Globus pallidus (tissue), 1 donor: ENCODE measurements around the gene KIF16B.
"Not testable (repeated sequence)": the region's sequence is repeated elsewhere in the genome, so short reads cannot be mapped to it uniquely, and the experiment has no call there.

Experiments
- DNase-seq: peaks from one replicate; pipeline ENCODE4 v3.0.0-alpha.2; 2015; ENCODE audit warnings: low spot score

Gene KIF16B

GRCh38 chr20:16477632-16478031 lies 95.6 kb downstream of the KIF16B start:
- no peak for DNase-seq

GRCh38 chr20:16476032-16476431 lies 97.2 kb downstream of the KIF16B start:
- DNase-seq: peak; percentile 68

DNA sequence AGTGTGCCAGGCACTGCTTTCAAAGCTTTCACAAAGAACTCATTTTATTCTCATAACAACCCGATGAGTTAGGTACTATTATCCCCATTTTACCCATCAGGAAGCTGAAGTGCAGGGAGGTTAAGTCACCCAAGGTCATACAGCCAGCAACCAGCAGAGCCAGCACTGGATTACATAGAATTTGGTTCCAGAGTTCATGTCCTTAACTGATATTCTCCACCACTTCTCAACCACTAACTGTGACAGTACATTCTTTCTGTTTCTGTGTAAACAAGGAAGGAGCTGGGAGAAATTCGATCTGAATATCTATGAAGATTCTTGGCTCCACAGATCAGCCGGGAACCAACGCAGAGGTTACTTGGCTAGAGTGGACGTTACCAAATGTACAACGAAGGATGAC lies 98.0 kb downstream of the KIF16B start:
- no peak for DNase-seq

DNA sequence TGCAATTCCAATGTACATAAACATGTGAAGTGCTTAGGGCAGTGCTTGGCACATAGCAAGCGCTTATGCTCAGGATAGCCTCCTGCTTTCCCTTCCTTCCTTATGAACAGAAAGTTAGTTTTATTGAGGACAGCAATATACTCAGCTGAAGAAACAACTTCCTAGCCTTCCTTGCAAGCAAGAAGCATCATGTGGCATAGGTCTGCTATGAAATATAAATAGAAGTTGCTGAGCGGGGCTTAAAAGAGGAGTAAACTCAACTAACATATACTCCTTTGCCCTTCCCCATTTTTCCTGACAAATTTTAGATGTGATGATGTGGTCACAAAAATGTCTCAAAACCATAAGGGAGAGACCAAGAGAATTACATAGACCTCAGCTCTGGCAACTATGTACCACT lies 98.9 kb downstream of the KIF16B start:
- DNase-seq: no peak

DNA sequence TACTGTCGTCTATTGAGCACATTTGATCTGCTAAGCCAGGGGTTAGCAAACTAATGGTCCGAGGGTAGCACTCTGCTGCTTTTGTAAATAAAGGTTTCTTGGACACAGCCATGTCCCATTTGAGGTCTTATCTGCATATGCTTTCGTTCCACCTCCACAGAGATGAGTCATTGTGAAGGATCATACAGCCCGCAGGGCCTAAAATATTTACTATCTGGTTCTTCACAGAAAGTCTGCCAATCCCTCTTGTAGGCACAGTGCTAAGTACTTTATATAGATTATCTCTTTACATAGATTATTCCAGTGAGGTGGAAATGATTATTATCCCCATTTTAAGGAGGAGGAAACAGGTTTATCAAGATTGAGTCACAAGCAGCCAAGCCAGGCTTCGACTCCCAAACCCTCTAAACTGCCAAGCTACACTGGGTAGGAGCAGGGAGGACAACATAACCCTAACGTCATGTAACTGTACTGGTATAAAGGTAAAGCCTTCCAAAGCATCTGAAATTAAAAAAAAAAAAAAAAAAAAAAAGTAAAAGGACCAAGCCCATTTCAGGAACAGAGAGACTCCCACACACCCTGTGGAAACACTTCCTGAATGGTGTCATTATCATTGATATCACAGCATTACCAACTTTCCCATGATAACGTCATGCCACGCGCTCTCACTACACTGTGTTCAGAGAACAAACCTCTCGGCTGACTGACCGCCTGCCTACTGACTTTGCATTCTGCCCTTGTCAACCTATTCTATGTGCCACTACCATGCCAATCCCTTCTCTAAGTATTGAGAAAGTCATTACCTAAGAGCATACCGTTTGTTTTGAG lies 101.0 kb downstream of the KIF16B start:
- no peak for DNase-seq

DNA sequence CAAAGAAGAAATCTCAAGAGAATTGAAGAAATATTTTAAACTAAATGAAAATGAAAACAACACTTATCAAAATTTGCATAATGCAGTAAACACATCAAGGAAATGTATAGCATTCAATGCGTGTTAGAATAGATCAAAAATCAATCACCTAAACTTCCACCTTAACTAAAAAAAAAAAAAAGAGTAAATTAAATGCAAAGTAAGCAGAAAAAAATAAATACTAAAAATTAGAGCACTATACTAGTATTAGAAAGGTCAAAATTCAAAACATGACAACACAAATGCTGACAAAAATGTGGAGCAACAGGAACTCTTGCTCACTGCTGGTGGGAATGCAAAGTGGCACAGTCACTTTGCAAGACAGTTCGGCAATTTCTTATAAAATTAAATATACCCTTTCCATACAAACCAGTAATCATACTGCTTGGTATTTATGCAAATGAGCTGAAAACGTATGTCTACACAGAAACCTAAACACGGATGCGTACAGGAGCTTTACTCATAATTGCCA lies 103.8 kb downstream of the KIF16B start:
- no peak for DNase-seq

DNA sequence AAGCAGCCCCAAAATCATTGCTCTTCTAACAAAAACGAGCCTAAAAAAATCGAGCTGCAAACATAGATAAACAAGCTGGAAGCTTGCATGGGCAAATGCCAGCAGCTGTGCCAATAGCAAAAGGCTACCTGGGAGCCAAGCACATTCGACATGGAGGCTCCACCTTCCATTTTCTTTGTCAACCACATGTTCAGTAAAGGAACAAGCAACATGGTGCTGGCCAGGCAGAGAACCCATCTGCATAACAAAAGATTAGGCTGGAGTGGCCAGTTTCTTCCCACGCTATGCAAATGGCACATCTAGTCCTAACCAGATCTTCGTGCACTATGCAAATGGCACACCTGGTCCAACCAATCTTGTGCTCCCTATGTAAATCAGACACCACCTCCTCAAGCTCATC lies 110.5 kb downstream of the KIF16B start:
- DNase-seq: no peak

DNA sequence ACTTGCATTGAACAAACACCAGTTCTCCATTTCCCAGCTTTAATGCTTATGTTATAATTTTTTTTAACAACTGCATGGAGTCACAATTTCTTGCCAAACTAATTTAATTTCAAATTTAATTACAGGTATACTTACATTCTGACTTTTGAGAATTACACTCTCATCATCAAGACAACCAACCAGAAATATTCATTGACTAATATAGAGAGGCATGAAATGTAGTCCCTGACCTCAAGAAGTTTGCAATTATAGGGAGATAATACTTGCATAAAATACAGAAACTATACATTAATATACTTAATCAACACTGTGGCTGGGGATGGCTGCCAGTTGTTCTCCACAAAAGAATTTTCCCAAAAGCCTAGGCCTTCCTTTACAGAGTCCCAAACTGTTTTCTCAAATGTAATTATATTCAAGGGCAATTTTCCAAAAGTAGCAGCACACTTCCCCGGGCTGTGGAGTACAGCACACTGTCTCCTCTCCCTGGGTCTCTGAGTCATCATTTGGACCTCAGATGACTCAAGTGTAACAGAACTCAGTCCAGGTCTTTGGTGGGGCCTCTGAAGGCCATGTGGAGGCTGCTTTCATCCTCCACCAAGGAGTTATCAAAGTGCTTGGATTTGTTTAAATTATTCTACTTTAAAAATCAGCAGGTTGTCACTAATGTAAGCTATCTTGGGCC lies 114.1 kb downstream of the KIF16B start:
- no peak for DNase-seq

GRCh38 chr20:16457514-16457913 lies 115.7 kb downstream of the KIF16B start:
- DNase-seq: no peak

DNA sequence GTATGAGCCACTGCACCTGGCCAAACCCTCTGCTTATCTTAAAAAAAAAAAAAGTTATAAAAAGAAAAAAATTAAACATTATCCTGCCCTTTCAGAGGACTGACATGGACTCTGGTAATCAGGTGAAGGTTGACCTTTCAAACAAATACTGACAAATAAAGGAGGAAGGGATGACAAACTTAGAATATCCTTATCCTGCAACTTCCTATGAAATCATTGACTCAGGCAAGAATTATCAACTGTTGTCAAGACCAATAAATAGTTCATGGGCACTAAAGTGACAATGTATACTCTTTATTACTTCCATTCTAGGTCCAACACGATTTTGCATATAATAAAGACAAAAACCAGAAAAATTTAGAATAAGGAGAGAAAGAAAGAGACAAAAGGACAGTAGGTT lies 117.9 kb downstream of the KIF16B start:
- no peak for DNase-seq

DNA sequence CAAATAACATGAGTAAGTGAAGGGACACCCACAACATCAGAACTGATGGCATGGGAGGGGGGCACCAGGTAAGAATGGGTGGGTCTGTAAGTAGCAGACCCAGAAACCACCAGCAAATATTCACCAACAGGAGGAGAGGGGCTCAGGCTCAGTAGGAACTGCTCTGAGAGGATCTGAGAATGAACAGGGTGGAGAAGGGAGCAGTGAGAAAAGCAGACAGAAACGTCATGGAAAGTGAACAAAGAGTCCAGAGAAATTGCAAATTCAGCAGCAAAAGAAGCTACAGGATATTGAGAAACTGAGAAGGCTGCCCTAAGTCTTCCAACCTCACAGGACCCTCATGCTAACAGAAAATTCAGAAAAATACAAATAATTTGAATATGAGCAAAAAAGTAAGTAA lies 121.3 kb downstream of the KIF16B start:
- DNase-seq: no peak

GRCh38 chr20:16451001-16451400 lies 122.2 kb downstream of the KIF16B start:
- DNase-seq: no peak

GRCh38 chr20:16446991-16447390 lies 126.3 kb downstream of the KIF16B start:
- no peak for DNase-seq

- no peak for DNase-seq
Observed at GRCh38 chr20:16446246-16446645, 127.0 kb downstream of the KIF16B start.

DNA sequence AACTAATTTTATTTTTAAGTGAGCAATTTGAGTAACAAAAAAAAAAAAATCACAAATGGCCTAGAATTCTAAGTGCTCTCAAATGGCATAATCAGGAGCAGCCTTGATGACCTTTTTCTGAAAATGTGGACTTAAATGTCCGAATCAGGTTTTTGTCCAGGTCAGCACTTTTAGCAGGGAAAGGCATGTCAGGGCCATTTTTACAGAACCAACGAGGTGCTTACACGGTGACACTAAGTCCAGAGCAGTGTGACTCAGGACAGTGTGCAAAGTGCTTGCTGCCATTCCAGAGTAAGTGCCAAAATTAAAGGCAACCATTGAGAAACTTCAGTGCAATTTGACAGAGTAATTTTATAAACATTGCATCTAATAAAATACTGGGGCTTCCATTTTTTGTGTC lies 127.8 kb downstream of the KIF16B start:
- DNase-seq: no peak

DNA sequence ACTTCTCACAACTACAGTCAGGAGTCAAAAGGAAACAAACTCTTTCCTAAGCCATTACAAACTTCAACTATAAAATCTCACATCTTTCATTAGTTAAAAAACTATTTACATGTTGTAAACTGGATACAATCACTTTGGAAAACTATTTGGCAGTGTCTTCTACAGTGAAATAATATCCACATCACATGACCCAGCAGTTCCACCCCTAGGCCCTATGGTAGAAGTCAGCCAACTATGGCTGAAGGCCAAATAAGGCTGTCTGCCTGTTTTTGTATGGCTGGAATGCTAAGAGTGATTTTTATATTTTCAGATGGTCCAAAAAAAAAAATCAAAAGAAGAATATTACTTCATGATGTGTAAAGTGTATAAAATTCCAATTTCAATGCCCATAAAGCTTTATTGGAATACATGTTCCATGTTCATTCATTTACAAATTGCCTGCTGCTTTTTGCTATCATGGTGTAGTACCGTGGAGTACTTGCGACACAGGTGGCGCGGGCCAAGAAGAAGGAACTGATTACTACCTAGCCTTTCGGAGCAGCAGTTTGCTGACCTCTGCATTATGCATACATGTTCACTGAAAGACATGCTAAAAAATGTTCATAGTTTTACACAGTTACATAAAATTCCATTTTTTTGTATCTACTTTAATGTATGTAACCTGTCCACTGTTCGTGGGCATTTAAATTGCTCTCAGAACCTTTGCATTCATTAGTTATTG lies 129.0 kb downstream of the KIF16B start:
- no peak for DNase-seq

GRCh38 chr20:16441546-16442164 lies 131.6 kb downstream of the KIF16B start:
- no peak for DNase-seq

- DNase-seq: no peak
Observed at GRCh38 chr20:16440686-16441085, 132.6 kb downstream of the KIF16B start.

DNA sequence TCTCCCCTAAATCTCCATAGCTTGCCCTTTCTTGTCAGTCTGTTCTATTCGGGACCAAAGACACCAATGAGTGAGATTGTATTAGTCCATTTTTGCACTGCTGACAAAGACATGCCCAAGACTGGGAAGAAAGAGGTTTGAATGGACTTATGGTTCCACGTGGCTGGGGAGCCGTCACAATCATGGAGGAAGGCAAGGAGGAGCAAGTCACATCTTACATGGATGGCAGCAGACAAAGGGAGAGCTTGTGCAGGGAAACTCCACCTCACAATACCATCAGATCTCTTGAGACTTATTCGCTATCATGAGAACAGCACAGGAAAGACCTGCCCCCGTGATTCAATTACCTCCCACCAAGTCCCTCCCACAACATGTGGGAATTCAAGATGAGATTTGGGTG lies 133.7 kb downstream of the KIF16B start:
- not testable (repeated sequence) for DNase-seq

DNA sequence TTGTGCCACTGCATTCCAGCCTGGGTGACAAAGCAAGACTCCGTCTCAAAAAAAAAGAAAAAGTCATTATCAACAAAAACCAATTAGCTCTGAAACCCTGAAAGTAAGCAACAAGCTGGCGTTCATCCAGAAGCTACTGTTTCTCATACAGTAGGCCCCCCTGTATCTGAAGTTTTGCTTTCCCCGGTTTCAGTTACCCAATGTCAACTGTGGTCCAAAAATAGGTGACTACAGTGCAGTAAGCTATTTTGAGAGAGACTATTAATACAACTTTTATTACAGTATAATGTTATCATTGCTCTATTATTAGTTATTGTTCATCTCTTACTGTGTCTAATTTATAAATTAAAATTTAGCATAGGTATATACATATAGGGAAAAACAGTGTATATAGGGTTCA lies 135.1 kb downstream of the KIF16B start:
- DNase-seq: no peak

DNA sequence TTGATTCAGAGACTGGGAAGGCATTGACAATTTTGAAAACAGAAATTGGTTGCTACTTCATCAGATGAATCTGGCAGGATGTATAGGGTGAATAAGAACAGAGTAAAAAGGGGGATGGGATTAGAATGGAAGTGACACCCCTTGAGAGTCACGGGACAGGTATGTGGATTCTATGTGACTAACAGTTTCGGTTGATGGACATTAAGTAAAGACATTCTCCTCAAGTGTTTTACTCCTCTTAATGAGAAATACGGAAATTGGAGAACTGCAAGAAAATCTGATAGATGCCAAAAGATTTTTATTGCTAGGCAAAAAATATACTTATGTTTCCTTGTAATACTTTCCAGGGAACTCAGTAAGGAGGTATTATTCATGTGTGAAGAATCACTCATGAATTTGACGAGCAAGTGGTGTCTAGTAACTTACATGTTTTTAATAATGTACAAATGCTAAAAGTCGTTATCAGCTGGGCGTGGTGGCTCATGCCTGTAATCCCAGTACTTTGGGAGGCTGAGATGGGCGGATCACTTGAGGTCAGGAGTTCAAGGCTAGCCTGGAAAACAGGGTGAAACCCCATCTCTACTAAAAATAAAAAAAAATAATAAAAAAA lies 135.8 kb downstream of the KIF16B start:
- no peak for DNase-seq
